Body of pancreas (tissue), 4 donors: ENCODE results near the gene RFFL.

ENCODE experiments used
- CTCF ChIP-seq, 7 experiments: fragments of 450-650 bp in 4 of 7; fragments of 200-600 bp in 3 of 7; sonication (generic) in 3 of 7; IDR thresholded peaks; one replicate each; pipeline ENCODE4 v1.5.1; 2016 to 2019; ENCODE audit warnings: antibody characterized with exemption in 7 of 7
- POLR2A ChIP-seq, 3 donors: fragments of 450-650 bp; IDR thresholded peaks; one replicate each; pipeline ENCODE4 v1.6.1; 2016; ENCODE audit warnings: antibody characterized with exemption in 3 of 3, mild to moderate bottlenecking in 2 of 3

- no peak for TF ChIP-seq CTCF (IDR thresholded peaks at IDR 0.05)
- no peak for TF ChIP-seq POLR2A (IDR thresholded peaks at IDR 0.05)
These were observed 41.8 kb downstream of the RFFL start for GRCh38 chr17:35021520-35022380.
